Heart left ventricle (tissue), 13 donors: ENCODE results near the gene ETF1.

ENCODE experiments used
- POLR2A ChIP-seq, 2 donors: fragments of 450-650 bp; IDR thresholded peaks; one replicate each; pipeline ENCODE4 v1.6.1; 2017; ENCODE audit warnings: antibody characterized with exemption in 2 of 2, mild to moderate bottlenecking in 2 of 2, moderate library complexity in 2 of 2
- TF ChIP-seq, protein P1 (sequence below), 12 donors: fragments of 200-600 bp; sonication (generic) in 4 of 12; IDR thresholded peaks; one replicate each; pipeline versions ENCODE4 v1.5.0 to v1.8.0; 2018 to 2022; ENCODE audit warnings: antibody characterized with exemption in 12 of 12, mild to moderate bottlenecking in 5 of 12
- donor health status: ischemic (EF 13 %, LVEDD 7.1; RV severe dilation, severe dysfunction).
- donor health status: DM: no; HTN: yes; CAD: no.
- donor health status: DM: no; HTN: no; CAD: no.
- donor health status: ischemic (EF 25% LVEDD 6.9; RV normal size, moderate dysfunction).
- donor health status: ischemic (EF 25% LVEDD 5.7; RV mildly dilated, moderate dysfunction).
- donor health status: ischemic (EF 35%, LVEDD 5.7; RV mildly dilated, moderate dysfunction).
- donor health status: nonischemic (EF 11% LVEDD 7.7; RV severe dilation, severe dysfunction).
- donor health status: DM: yes; HTN: yes; CAD: no.
- donor health status: PGD.
- donor health status: ischemic (EF 29% LVEDD 5.4; RV normal size, mild dysfunction).
- donor health status: nonischemic (EF 23%, LVEDD 6.1; RV moderate dilation, normal function).

DNA sequence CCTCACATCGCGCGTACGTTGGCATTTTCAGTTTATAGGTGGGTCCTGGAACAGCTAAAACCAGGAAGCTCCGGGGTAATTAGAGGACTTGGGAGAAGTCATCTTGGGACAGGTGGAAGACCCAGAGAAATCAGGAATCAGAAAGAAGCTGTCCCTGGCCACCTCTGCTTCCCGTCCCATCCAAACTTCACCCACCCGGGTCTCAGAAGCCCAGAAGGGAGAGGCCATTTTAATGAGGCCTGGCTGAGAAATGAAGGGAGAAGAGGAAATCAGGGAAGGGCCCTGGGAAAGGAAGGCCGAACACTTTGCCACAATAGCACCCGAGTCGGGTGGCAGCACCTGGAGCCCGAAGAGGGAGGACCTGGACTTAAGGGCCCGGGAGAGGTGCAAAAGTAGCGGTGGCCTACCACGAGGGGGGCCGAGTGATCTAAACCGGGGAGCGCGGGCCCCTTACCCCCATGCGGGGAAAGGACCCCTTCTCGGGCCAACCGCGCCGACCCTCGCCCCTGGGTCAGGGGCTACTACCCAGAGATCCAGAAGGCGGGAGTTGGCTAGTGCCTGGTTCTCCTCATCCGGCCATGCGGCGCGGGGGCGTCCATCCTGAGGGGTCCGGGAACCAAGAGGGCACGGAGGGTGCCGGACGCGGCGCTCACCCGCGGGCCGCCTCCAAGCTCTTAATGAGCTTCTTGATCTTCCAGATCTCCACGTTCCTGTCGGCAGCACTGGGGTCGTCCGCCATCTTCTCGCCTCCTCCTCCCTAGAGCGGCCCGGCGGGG is 668 bp downstream of the ETF1 start:
- TF ChIP-seq, protein P1, sequence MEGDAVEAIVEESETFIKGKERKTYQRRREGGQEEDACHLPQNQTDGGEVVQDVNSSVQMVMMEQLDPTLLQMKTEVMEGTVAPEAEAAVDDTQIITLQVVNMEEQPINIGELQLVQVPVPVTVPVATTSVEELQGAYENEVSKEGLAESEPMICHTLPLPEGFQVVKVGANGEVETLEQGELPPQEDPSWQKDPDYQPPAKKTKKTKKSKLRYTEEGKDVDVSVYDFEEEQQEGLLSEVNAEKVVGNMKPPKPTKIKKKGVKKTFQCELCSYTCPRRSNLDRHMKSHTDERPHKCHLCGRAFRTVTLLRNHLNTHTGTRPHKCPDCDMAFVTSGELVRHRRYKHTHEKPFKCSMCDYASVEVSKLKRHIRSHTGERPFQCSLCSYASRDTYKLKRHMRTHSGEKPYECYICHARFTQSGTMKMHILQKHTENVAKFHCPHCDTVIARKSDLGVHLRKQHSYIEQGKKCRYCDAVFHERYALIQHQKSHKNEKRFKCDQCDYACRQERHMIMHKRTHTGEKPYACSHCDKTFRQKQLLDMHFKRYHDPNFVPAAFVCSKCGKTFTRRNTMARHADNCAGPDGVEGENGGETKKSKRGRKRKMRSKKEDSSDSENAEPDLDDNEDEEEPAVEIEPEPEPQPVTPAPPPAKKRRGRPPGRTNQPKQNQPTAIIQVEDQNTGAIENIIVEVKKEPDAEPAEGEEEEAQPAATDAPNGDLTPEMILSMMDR (IDR thresholded peaks at IDR 0.05), result no peak
- no peak for TF ChIP-seq POLR2A (IDR thresholded peaks at IDR 0.05)
